Loucy (cell line): Measurements from ENCODE around the gene HNRNPH3.

Experiments used
- EZH2phosphoT487 ChIP-seq: fragments of 200-600 bp; IDR thresholded peaks from 2 replicates; pipeline ENCODE4 v1.6.1; 2018; ENCODE audit warnings: antibody characterized with exemption, mild to moderate bottlenecking, moderate library complexity, borderline replicate concordance
- TF ChIP-seq, protein P1 (sequence below): fragments of 200-600 bp; sonication (generic); conservative IDR thresholded peaks from 2 replicates; pipeline ENCODE4 v1.5.1; 2014; ENCODE audit warnings: mild to moderate bottlenecking, antibody characterized with exemption, low read length

- TF ChIP-seq, protein P1, sequence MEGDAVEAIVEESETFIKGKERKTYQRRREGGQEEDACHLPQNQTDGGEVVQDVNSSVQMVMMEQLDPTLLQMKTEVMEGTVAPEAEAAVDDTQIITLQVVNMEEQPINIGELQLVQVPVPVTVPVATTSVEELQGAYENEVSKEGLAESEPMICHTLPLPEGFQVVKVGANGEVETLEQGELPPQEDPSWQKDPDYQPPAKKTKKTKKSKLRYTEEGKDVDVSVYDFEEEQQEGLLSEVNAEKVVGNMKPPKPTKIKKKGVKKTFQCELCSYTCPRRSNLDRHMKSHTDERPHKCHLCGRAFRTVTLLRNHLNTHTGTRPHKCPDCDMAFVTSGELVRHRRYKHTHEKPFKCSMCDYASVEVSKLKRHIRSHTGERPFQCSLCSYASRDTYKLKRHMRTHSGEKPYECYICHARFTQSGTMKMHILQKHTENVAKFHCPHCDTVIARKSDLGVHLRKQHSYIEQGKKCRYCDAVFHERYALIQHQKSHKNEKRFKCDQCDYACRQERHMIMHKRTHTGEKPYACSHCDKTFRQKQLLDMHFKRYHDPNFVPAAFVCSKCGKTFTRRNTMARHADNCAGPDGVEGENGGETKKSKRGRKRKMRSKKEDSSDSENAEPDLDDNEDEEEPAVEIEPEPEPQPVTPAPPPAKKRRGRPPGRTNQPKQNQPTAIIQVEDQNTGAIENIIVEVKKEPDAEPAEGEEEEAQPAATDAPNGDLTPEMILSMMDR = no peak
- TF ChIP-seq EZH2phosphoT487 = no peak
These were observed 21.7 kb downstream of the HNRNPH3 start for GRCh38 chr10:68353537-68353936.
